ENCODE data around the gene PRKCE.
"Not testable (repeated sequence)": the region's sequence is repeated elsewhere in the genome, so short reads cannot be mapped to it uniquely, and the experiment has no call there.

GRCh38 chr2:45695480-45696007 is 44.1 kb downstream of the PRKCE start:
- TF ChIP-seq, protein P1, sequence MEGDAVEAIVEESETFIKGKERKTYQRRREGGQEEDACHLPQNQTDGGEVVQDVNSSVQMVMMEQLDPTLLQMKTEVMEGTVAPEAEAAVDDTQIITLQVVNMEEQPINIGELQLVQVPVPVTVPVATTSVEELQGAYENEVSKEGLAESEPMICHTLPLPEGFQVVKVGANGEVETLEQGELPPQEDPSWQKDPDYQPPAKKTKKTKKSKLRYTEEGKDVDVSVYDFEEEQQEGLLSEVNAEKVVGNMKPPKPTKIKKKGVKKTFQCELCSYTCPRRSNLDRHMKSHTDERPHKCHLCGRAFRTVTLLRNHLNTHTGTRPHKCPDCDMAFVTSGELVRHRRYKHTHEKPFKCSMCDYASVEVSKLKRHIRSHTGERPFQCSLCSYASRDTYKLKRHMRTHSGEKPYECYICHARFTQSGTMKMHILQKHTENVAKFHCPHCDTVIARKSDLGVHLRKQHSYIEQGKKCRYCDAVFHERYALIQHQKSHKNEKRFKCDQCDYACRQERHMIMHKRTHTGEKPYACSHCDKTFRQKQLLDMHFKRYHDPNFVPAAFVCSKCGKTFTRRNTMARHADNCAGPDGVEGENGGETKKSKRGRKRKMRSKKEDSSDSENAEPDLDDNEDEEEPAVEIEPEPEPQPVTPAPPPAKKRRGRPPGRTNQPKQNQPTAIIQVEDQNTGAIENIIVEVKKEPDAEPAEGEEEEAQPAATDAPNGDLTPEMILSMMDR (conservative IDR thresholded peaks at IDR 0.05; ENCODE audit: low read length) = not testable (repeated sequence)
- TF ChIP-seq EZH2phosphoT487 (IDR thresholded peaks at IDR 0.05; ENCODE audit: borderline replicate concordance, low read depth, low read length) = not testable (repeated sequence)

All from OCI-LY7 (cell line).